CD14-positive monocyte (primary cell): ENCODE results near the gene CENATAC. TPM values are rescaled to one million over a fixed set of nuclear protein-coding genes. Genes with fewer than 3 reads are reported as not detected.
A peak's percentile ranks its signal among the peaks of the same experiment; 100 is the strongest.

Experiments used
- DNase-seq, 3 donors: peaks; one replicate each; pipeline ENCODE4 v3.0.0-alpha.2; 2011 to 2022
- H2AFZ ChIP-seq: 2 replicates; pipeline ENCODE4 v1.6.0; 2012; ENCODE audit warnings: mild to moderate bottlenecking, low read depth, low read length, inconsistent platforms; ENCODE audit not compliant: insufficient read depth, poor library complexity, severe bottlenecking
- H3K27ac ChIP-seq, 2 donors: 1 replicate in 1 of 2; 2 replicates in 1 of 2; pipeline ENCODE4 v1.5.1; 2012 to 2013; ENCODE audit warnings: low read length in 2 of 2, control low read depth in 1 of 2, inconsistent platforms in 1 of 2, low read depth in 1 of 2, mild to moderate bottlenecking in 1 of 2
- H3K27me3 ChIP-seq, 2 donors: one replicate each; pipeline versions ENCODE4 v1.6.0 to v1.6.1; 2011 to 2013; ENCODE audit warnings: low read length in 2 of 2; ENCODE audit not compliant: control insufficient read depth in 2 of 2, insufficient read depth in 2 of 2
- H3K36me3 ChIP-seq, 2 donors: replicated peaks in 1 of 2; 1 replicate in 1 of 2; 2 replicates in 1 of 2; pipeline versions ENCODE4 v1.5.1 to v1.6.1; 2012 to 2013; ENCODE audit warnings: low read length in 2 of 2, control low read depth in 1 of 2, inconsistent platforms in 1 of 2, mild to moderate bottlenecking in 1 of 2; ENCODE audit not compliant: insufficient read depth in 2 of 2, control insufficient read depth in 1 of 2
- H3K4me1 ChIP-seq, 2 donors: 1 replicate in 1 of 2; 2 replicates in 1 of 2; pipeline versions ENCODE4 v1.5.1 to v1.6.1; 2012 to 2013; ENCODE audit warnings: low read length in 2 of 2, control low read depth in 1 of 2, inconsistent platforms in 1 of 2, mild to moderate bottlenecking in 1 of 2, moderate library complexity in 1 of 2; ENCODE audit not compliant: insufficient read depth in 2 of 2, control insufficient read depth in 1 of 2
- H3K4me2 ChIP-seq: replicated peaks from 2 replicates; pipeline ENCODE3; 2012; ENCODE audit warnings: low read length, moderate library complexity, mild to moderate bottlenecking; ENCODE audit not compliant: poor library complexity, severe bottlenecking; ENCODE audit errors: extremely low read depth
- H3K4me3 ChIP-seq, 3 experiments: fragments of 200-600 bp in 1 of 3; sonication (generic) in 1 of 3; replicated peaks in 1 of 3; 1 replicate in 2 of 3; 2 replicates in 1 of 3; pipeline ENCODE4 v1.5.1; 2011 to 2013; ENCODE audit warnings: low read length in 3 of 3, mild to moderate bottlenecking in 3 of 3, control low read depth in 2 of 3, low read depth in 2 of 3, inconsistent platforms in 1 of 3, moderate library complexity in 1 of 3
- H3K79me2 ChIP-seq: 2 replicates; pipeline ENCODE4 v1.6.0; 2012; ENCODE audit warnings: mild to moderate bottlenecking, control low read depth, inconsistent platforms, low read length, moderate library complexity; ENCODE audit not compliant: insufficient read depth
- H3K9ac ChIP-seq: 2 replicates; pipeline ENCODE4 v1.6.0; 2017; ENCODE audit warnings: low read length, mild to moderate bottlenecking; ENCODE audit not compliant: insufficient read depth, poor library complexity, severe bottlenecking
- H3K9me3 ChIP-seq, 2 donors: replicated peaks in 1 of 2; 1 replicate in 1 of 2; 2 replicates in 1 of 2; pipeline versions ENCODE4 v1.5.1 to v1.6.1; 2012 to 2013; ENCODE audit warnings: low read length in 2 of 2, control low read depth in 1 of 2; ENCODE audit not compliant: control insufficient read depth in 1 of 2, insufficient read depth in 1 of 2
- H4K20me1 ChIP-seq: 2 replicates; pipeline ENCODE4 v1.6.0; 2012; ENCODE audit warnings: mild to moderate bottlenecking, low read length, control low read depth, moderate library complexity; ENCODE audit not compliant: insufficient read depth
- H3K27ac Mint-ChIP-seq, 7 donors: one replicate each; pipeline ENCODE4 v1.8.0; 2020; ENCODE audit warnings: mild to moderate bottlenecking in 7 of 7, mixed read lengths in 7 of 7, moderate library complexity in 6 of 7, inconsistent platforms in 2 of 7
- H3K27me3 Mint-ChIP-seq, 3 donors: one replicate each; pipeline ENCODE4 v1.8.0; 2021 to 2022; ENCODE audit warnings: low read depth in 3 of 3, mild to moderate bottlenecking in 3 of 3, mixed read lengths in 3 of 3, moderate library complexity in 3 of 3, inconsistent platforms in 1 of 3
- H3K36me3 Mint-ChIP-seq, 2 donors: one replicate each; pipeline ENCODE4 v1.8.0; 2020; ENCODE audit warnings: mixed read lengths in 2 of 2, inconsistent platforms in 1 of 2, mild to moderate bottlenecking in 1 of 2
- H3K4me1 Mint-ChIP-seq: one replicate; pipeline ENCODE4 v1.8.0; 2020; ENCODE audit warnings: mild to moderate bottlenecking, mixed read lengths
- H3K4me3 Mint-ChIP-seq, 2 donors: one replicate each; pipeline ENCODE4 v1.8.0; 2020; ENCODE audit warnings: mild to moderate bottlenecking in 2 of 2, mixed read lengths in 2 of 2, moderate library complexity in 1 of 2
- H3K9me3 Mint-ChIP-seq, 7 donors: one replicate each; pipeline ENCODE4 v1.8.0; 2020 to 2022; ENCODE audit warnings: mixed read lengths in 7 of 7, mild to moderate bottlenecking in 6 of 7, moderate library complexity in 6 of 7, inconsistent platforms in 2 of 7
- CTCF ChIP-seq: fragments of 200-600 bp; IDR thresholded peaks from one replicate; pipeline ENCODE4 v1.8.0; 2022; ENCODE audit warnings: antibody characterized with exemption, mild to moderate bottlenecking
- WGBS: methylation state at CpG from one replicate; pipeline ENCODE4 v1.1.5; 2013; ENCODE audit warnings: missing lambda C conversion rate; ENCODE audit not compliant: insufficient coverage; 5-methylcytosine and 5-hydroxymethylcytosine counted together
- intact Hi-C, 2 donors: fragments of 100-400 bp; cut with micrococcal nuclease; formaldehyde crosslinking; loops; one replicate each; pipeline versions ENCODE4 v1.15.0 to v1.15.1; 2023
- polyA plus RNA-seq, 3 donors: library from polyadenylated mRNA; depleted of rRNA in 1 of 3; unstranded in 2 of 3; stranded (reverse) in 1 of 3; fragments of 300-500 nt in 2 of 3; fragments of >200 nt in 1 of 3; fragmentation: Illumina TruSeq in 2 of 3; gene quantifications; 1 replicate in 2 of 3; 2 replicates in 1 of 3; pipeline ENCODE4 v1.2.3, GENCODE V29; 2012 to 2021

Gene CENATAC
- polyA plus RNA-seq, 3 donors, result 2.7 to 47.8 (median 4.1) TPM

DNA sequence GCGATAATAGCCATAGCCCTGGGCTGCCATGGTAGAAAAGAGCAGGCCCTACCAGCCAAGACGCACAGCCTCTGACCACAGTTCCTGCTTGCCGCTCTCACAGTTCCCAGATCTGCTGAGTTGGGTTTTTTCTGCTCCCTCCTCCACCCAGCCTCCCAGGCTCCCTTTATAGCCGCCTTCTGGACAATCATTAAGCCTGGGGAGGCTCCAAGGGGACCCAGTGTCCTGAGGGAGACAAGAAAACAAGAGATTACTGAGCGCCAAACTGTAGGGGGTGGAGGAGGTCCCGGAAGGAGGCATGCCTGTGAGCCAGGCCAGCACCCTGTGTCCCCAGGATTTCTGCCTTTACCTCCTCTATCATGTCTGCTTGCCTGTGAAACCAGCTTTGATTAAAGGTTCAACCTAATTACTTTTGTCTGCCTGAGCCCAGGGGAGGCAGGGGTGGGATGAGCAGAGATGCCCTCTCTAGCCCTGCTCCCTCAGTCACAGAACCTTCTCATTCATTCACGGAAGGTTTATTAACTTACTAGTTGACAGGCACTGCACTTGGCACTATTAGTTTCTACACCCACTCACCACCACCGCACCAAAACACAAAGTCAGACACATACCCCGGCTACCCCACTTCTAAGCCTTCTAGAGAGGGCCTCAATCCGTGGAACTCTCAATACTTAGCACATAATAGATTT lies 31.5 kb downstream of the CENATAC start:
- Histone ChIP-seq H3K27ac (no peak overlapping the region), H4K20me1 (no peaks in the 10 kb centered on the region), H3K79me2 (peaks cover 3% of the 10 kb centered on the region), H3K4me3 (peak overlapping the region in 1 of 3 experiments; percentile 97), H3K9me3 (no peaks in the 10 kb centered on the region), H3K36me3 (peaks cover 11 to 21% of the 10 kb centered on the region in 2 donors), H3K4me2 (peak overlapping the region; percentile 99), H3K9ac (peak overlapping the region; percentile 59), H3K27me3 (no peaks in the 10 kb centered on the region), H3K4me1 (peaks cover 8 to 15% of the 10 kb centered on the region in 2 donors), H2AFZ (peak overlapping the region; percentile 100)
- no peak for TF ChIP-seq CTCF
- Mint-ChIP-seq H3K9me3 (no peaks in the 10 kb centered on the region), H3K36me3 (peaks cover 20 to 22% of the 10 kb centered on the region in 2 donors), H3K27ac (peak overlapping the region in 2 of 7 donors; percentile 13 to 63), H3K4me3 (peak overlapping the region; percentile 81 to 85), H3K4me1 (peaks cover 16% of the 10 kb centered on the region), H3K27me3 (no peaks in the 10 kb centered on the region)
- intact Hi-C loops, result loop anchor here (1.0 to 5.0 kb wide), 3 partner anchors 9 to 32 kb away; partner anchors contain the start of genes CENATAC (in 1 of the 2) and HYOU1 (in 1 of the 2)
- DNase-seq, result no peak
- 55% methylated on average over 7 of the region's 10 CpGs for WGBS

DNA sequence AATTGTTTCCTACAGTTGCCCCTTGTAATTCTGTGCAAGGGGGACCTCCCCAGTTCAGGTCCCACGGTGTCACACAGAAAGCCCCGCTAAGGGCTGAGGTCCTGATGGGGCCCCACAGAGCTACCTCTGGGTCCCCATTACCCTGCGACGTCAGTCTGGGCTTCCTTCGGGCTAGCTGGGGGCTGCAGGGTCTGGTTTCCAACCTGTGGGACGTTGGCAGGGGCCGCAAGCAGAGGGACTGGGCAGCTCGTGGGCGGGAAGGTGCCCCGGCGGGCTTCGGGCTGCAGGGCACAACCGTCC lies 32.0 kb downstream of the CENATAC start:
- Histone ChIP-seq H2AFZ (peak overlapping the region; percentile 100), H3K9me3 (no peaks in the 10 kb centered on the region), H3K4me1 (peaks cover 8 to 15% of the 10 kb centered on the region in 2 donors), H3K4me2 (peak overlapping the region; percentile 99), H3K9ac (peak overlapping the region; percentile 59), H3K27ac (no peak overlapping the region), H3K36me3 (peaks cover 6 to 16% of the 10 kb centered on the region in 2 donors), H3K79me2 (peaks cover 3% of the 10 kb centered on the region), H3K4me3 (peak overlapping the region; percentile 76 to 97 (median 84)), H3K27me3 (no peaks in the 10 kb centered on the region), H4K20me1 (no peaks in the 10 kb centered on the region)
- Mint-ChIP-seq H3K9me3 (no peaks in the 10 kb centered on the region), H3K4me3 (peak overlapping the region; percentile 81 to 85), H3K36me3 (peaks cover 16 to 17% of the 10 kb centered on the region in 2 donors), H3K27ac (peak overlapping the region in 1 of 7 donors; percentile 63), H3K27me3 (no peaks in the 10 kb centered on the region), H3K4me1 (peaks cover 16% of the 10 kb centered on the region)
- intact Hi-C loops, result loop anchor here (1.0 to 5.0 kb wide), 3 partner anchors 10 to 33 kb away; partner anchors contain the start of genes CENATAC (in 1 of the 2) and HYOU1 (in 1 of the 2)
- no peak for DNase-seq
- WGBS, result 3% methylated on average over 13 of the region's 13 CpGs
- TF ChIP-seq CTCF, result no peak
